T-cell (primary cell): ENCODE measurements around the gene MRAP. TPM values are rescaled to one million over a fixed set of nuclear protein-coding genes. Genes with fewer than 3 reads are reported as not detected.

Experiments used
- ATAC-seq, 4 experiments: fragments of 200-7000 bp in 3 of 4; fragments of 150-1000 bp in 1 of 4; cut with Tn5 transposase; replicated peaks in 1 of 4; 1 replicate in 3 of 4; 2 replicates in 1 of 4; pipeline ENCODE4 v1.10.0; 2021; ENCODE audit warnings: moderate library complexity in 3 of 4, mild to moderate bottlenecking in 2 of 4, moderate number of reproducible peaks in 1 of 4
- CTCF ChIA-PET, 2 donors: fragments of 300-600 bp; sonication (Branson Sonifier 250); formaldehyde crosslinking; loops; one replicate each; lab custom pipeline; 2022; ENCODE audit warnings: antibody characterized with exemption in 2 of 2; lab: Charles Lee
- POLR2A ChIA-PET, 2 donors: fragments of 300-600 bp; sonication (Branson Sonifier 250); formaldehyde crosslinking; loops; one replicate each; lab custom pipeline; 2022; ENCODE audit warnings: antibody characterized with exemption in 2 of 2; lab: Charles Lee
- DNase-seq, 35 experiments: peaks; one replicate each; pipeline versions ENCODE4 v3.0.0 to v3.0.0-alpha.2; 2013 to 2023
- H3K27ac ChIP-seq: one replicate; pipeline ENCODE4 v1.5.1; 2013; ENCODE audit warnings: low read length
- H3K27me3 ChIP-seq, 2 experiments: replicated peaks in 1 of 2; 1 replicate in 1 of 2; 2 replicates in 1 of 2; pipeline versions ENCODE4 v1.6.1 to v1.7.0; 2013; ENCODE audit warnings: low read length in 1 of 2, mixed read lengths in 1 of 2; ENCODE audit not compliant: control insufficient read depth in 2 of 2, insufficient read depth in 2 of 2; ENCODE audit errors: extremely low read depth in 1 of 2
- H3K36me3 ChIP-seq, 2 donors: 1 replicate in 1 of 2; 2 replicates in 1 of 2; pipeline versions ENCODE4 v1.6.1 to v1.7.0; 2013; ENCODE audit warnings: low read length in 1 of 2; ENCODE audit not compliant: control insufficient read depth in 2 of 2, insufficient read depth in 1 of 2; ENCODE audit errors: extremely low read depth in 1 of 2
- H3K4me1 ChIP-seq, 2 experiments: 1 replicate in 1 of 2; 2 replicates in 1 of 2; pipeline versions ENCODE4 v1.6.1 to v1.7.0; 2013; ENCODE audit warnings: low read length in 2 of 2, mixed read lengths in 1 of 2; ENCODE audit not compliant: insufficient read depth in 2 of 2, control insufficient read depth in 1 of 2; ENCODE audit errors: extremely low read depth in 1 of 2
- H3K4me3 ChIP-seq, 2 donors: 1 replicate in 1 of 2; 2 replicates in 1 of 2; pipeline versions ENCODE4 v1.5.1 to v1.7.0; 2013; ENCODE audit warnings: mild to moderate bottlenecking in 2 of 2, low read length in 1 of 2, moderate library complexity in 1 of 2; ENCODE audit not compliant: control insufficient read depth in 1 of 2; ENCODE audit errors: extremely low read depth in 1 of 2
- H3K9me3 ChIP-seq: 2 replicates; pipeline ENCODE4 v1.7.0; 2013
- H3K27ac Mint-ChIP-seq, 2 donors: one replicate each; pipeline ENCODE4 v1.8.0; 2020 to 2021; ENCODE audit warnings: mild to moderate bottlenecking in 2 of 2, mixed read lengths in 2 of 2
- H3K27me3 Mint-ChIP-seq, 2 donors: one replicate each; pipeline ENCODE4 v1.8.0; 2021 to 2022; ENCODE audit warnings: mixed read lengths in 2 of 2
- H3K36me3 Mint-ChIP-seq: one replicate; pipeline ENCODE4 v1.8.0; 2021; ENCODE audit warnings: mixed read lengths
- H3K4me1 Mint-ChIP-seq, 3 donors: one replicate each; pipeline ENCODE4 v1.8.0; 2020 to 2022; ENCODE audit warnings: mixed read lengths in 3 of 3, mild to moderate bottlenecking in 1 of 3
- H3K4me3 Mint-ChIP-seq, 3 donors: one replicate each; pipeline ENCODE4 v1.8.0; 2020 to 2022; ENCODE audit warnings: mild to moderate bottlenecking in 3 of 3, mixed read lengths in 3 of 3, moderate library complexity in 3 of 3
- H3K9me3 Mint-ChIP-seq, 3 donors: one replicate each; pipeline ENCODE4 v1.8.0; 2020 to 2022; ENCODE audit warnings: mixed read lengths in 3 of 3
- WGBS: methylation state at CpG from one replicate; pipeline ENCODE4 v1.1.5; 2013; ENCODE audit warnings: missing lambda C conversion rate; ENCODE audit not compliant: insufficient coverage; 5-methylcytosine and 5-hydroxymethylcytosine counted together
- total RNA-seq, 35 experiments: library from RNA in 6 of 35; stranded (reverse) in 6 of 35; fragments of 120-200 nt in 1 of 35; gene quantifications; one replicate each; pipeline versions ENCODE4 v1.2.1 to v1.2.4 and lab custom pipeline; 2013 to 2026

Gene MRAP
- total RNA-seq, 5 donors from 2014 or later (not counting 1 experiment from before 2014, with no cell fraction given), result not detected

DNA sequence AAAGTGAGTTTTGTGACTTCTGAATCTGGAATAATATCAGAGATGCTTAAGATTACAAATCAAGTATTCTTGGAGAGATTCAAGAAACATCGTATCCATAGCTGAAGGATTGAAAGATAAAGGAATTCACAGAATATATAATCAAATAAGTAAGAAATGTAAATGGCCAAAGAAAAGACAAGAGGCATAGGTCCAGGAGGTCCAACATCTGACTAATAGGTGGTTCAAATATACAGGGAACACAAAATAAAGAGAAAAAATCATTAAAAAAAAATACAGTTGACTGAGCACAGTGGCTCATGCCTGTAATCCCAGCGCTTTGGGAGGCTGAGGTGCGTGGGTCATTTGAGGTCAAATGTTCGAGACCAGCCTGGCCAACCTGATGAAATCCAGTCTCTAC, 13.2 kb upstream of the MRAP start:
- H3K4me1 ChIP-seq, result no peaks in the 10 kb centered on the region
- H3K4me3 ChIP-seq, result no peak overlapping the region
- ATAC-seq (no peak), DNase-seq (no peak)
- no peaks in the 10 kb centered on the region for H3K9me3 ChIP-seq
- no peaks in the 10 kb centered on the region for H3K36me3 ChIP-seq
- Mint-ChIP-seq H3K36me3 (peaks cover 6% of the 10 kb centered on the region), H3K27me3 (no peaks in the 10 kb centered on the region), H3K4me3 (no peak overlapping the region), H3K9me3 (no peaks in the 10 kb centered on the region), H3K4me1 (peaks cover 1 to 2% (median 1%) of the 10 kb centered on the region in 3 donors), H3K27ac (no peak overlapping the region)
- 90% methylated on average over 2 of the region's 4 CpGs for WGBS
- ChIA-PET POLR2A (no interaction called here), CTCF (interaction anchor here in 1 of 2 donors (0.5 kb wide), 2 partner anchors 233 to 423 kb away, joined by 4 read pairs; no protein-coding TSS in a partner anchor)
- no peaks in the 10 kb centered on the region for H3K27me3 ChIP-seq
- H3K27ac ChIP-seq, result no peak overlapping the region

DNA sequence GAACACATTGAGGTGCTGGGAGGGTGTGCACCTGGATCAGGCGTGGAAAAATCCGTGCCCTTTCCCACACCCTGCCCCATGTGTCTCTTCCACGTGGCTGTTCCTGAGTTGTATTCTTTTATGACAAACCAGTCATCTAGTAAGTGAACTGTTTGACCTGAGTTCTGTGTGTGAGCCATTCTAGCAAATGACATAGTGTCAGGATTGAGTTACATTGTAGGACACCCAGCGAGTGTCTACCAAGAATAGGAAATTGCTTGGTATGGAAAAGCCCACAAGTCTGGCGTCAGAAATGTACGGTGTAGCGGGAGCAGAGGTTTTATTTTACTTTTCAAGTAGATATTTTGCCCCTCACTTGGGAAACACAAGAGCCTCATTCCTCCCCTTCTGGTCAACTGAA, 1.2 kb upstream of the MRAP start:
- Histone ChIP-seq H3K27me3 (no peaks in the 10 kb centered on the region), H3K36me3 (no peaks in the 10 kb centered on the region), H3K4me3 (no peak overlapping the region), H3K27ac (no peak overlapping the region), H3K4me1 (no peaks in the 10 kb centered on the region), H3K9me3 (no peaks in the 10 kb centered on the region)
- DNase-seq (no peak), ATAC-seq (no peak)
- ChIA-PET POLR2A (no interaction called here), CTCF (no interaction called here)
- 73% methylated on average over 2 of the region's 7 CpGs for WGBS
- H3K9me3 Mint-ChIP-seq, result no peaks in the 10 kb centered on the region
- H3K27me3 Mint-ChIP-seq, result no peaks in the 10 kb centered on the region
- peaks cover 9% of the 10 kb centered on the region for H3K36me3 Mint-ChIP-seq
- H3K4me1 Mint-ChIP-seq, result no peaks in the 10 kb centered on the region
- no peak overlapping the region for H3K4me3 Mint-ChIP-seq
- H3K27ac Mint-ChIP-seq, result no peak overlapping the region

DNA sequence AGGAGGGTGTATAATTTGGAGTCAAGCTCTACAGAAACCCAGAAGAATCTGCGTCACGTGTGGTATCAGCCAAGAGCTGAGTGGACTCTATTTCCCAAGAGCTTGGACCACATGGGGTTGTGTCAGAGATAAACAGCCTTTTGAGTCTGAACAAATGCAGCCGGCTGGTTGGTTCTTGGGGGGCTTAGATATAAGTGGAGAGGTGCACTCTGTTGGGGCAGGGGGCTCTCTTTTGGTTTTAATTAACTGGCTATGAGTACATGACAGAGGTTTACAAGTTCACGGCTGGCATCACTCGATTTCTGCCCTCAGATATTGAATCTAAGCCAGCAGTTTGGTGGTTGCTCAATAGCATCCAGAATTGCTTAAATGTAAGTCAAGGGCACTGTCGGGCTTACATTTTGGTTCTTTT, 501 bp upstream of the MRAP start:
- WGBS, result 94% methylated on average over 4 of the region's 6 CpGs
- Mint-ChIP-seq H3K9me3 (no peaks in the 10 kb centered on the region), H3K4me3 (no peak overlapping the region), H3K27me3 (no peaks in the 10 kb centered on the region), H3K36me3 (peaks cover 9% of the 10 kb centered on the region), H3K27ac (no peak overlapping the region), H3K4me1 (no peaks in the 10 kb centered on the region)
- Histone ChIP-seq H3K4me3 (no peak overlapping the region), H3K4me1 (no peaks in the 10 kb centered on the region), H3K27me3 (no peaks in the 10 kb centered on the region), H3K9me3 (no peaks in the 10 kb centered on the region), H3K36me3 (no peaks in the 10 kb centered on the region), H3K27ac (no peak overlapping the region)
- DNase-seq, result no peak
- ChIA-PET POLR2A (no interaction called here), CTCF (no interaction called here)
- no peak for ATAC-seq

DNA sequence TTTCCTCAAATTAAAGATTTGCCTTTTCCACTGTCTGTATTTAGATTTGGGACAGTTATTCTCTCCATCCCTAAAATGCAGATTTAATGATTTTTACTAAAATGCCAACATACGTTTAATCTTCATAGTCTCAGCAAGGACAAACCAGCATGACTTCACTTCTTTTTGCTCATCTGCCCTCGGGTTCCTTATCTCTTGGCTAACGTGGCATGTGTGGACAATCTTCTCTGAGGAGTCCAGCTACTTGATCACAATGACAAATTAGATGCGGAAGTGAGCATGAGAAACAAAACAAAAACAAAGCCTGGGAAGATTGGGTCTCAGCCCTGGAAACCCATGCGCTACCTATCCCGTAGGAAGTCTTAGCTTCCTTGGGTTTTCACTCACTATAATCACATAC, 1.0 kb downstream of the MRAP start:
- H3K9me3 Mint-ChIP-seq, result no peaks in the 10 kb centered on the region

DNA sequence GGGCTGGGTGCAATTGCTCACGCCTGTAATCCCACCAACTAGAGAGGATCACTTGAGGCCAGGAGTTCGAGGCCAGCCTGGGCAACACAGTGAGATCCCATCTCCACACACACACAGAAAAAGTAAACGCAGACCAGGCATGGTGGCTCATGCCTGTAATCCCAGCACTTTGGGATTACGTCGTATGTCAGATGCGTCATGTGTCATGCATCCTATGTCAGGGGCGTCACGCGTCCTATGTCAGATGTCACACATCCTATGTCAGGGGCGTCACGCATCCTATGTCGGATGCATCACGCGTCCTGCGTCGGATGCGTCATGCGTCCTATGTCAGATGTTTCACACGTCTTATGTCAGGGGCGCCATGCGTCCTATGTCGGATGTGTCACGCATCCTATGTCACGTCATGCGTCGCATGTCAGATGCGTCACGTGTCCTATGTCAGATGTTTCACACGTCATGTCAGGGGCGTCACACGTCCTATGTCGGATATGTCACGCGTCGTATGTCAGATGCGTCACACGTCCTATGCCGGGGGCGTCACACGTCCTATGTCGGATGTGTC, 1.5 kb downstream of the MRAP start:
- H3K9me3 ChIP-seq, result no peaks in the 10 kb centered on the region
- WGBS, result 93% methylated on average over 41 of the region's 41 CpGs
- no peaks in the 10 kb centered on the region for H3K36me3 ChIP-seq
- H3K4me1 Mint-ChIP-seq, result no peaks in the 10 kb centered on the region
- H3K27ac ChIP-seq, result no peak overlapping the region
- no peaks in the 10 kb centered on the region for H3K27me3 Mint-ChIP-seq
- no peaks in the 10 kb centered on the region for H3K27me3 ChIP-seq
- no peak overlapping the region for H3K4me3 Mint-ChIP-seq
- POLR2A ChIA-PET, result interaction anchor here in 1 of 2 donors (0.7 kb wide), 1 partner anchor 1337 kb away, joined by 3 read pairs; no protein-coding TSS in a partner anchor
- no peak for DNase-seq
- CTCF ChIA-PET, result no interaction called here
- no peak for ATAC-seq
- H3K4me3 ChIP-seq, result no peak overlapping the region
- no peak overlapping the region for H3K27ac Mint-ChIP-seq
- no peaks in the 10 kb centered on the region for H3K4me1 ChIP-seq
- peaks cover 9% of the 10 kb centered on the region for H3K36me3 Mint-ChIP-seq
- no peaks in the 10 kb centered on the region for H3K9me3 Mint-ChIP-seq

More for the DNA sequence above, 1.0 kb downstream of the MRAP start:
- H3K9me3 ChIP-seq, result no peaks in the 10 kb centered on the region
- CTCF ChIA-PET, result no interaction called here
- no peak overlapping the region for H3K27ac ChIP-seq
- POLR2A ChIA-PET, result interaction anchor here in 1 of 2 donors (0.7 kb wide), 1 partner anchor 1338 kb away, joined by 3 read pairs; no protein-coding TSS in a partner anchor
- ATAC-seq (no peak), DNase-seq (no peak)
- WGBS, result 91% methylated on average over 5 of the region's 6 CpGs
- Mint-ChIP-seq H3K27ac (no peak overlapping the region), H3K27me3 (no peaks in the 10 kb centered on the region), H3K36me3 (peaks cover 9% of the 10 kb centered on the region), H3K4me3 (no peak overlapping the region), H3K4me1 (no peaks in the 10 kb centered on the region)
- no peaks in the 10 kb centered on the region for H3K36me3 ChIP-seq
- no peaks in the 10 kb centered on the region for H3K4me1 ChIP-seq
- no peaks in the 10 kb centered on the region for H3K27me3 ChIP-seq
- H3K4me3 ChIP-seq, result no peak overlapping the region

DNA sequence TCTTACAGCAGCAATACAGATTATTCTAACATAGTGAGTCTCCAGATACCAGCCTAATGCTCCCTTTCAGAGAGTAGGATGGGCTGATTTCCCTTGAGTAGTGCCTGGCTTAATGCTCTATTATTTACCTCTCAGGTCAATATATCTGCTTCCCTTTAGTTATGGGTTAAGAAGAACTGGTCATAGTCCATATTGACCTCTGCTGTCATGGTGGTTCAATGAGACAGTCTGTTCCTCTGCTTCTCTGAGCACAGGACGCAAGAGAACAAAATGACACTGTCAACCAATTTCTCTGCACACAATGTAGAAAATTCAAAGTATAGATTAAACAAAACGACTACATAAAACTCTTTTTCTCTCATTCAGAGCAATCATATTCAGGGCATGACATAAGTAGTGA, 2.9 kb downstream of the MRAP start:
- no peak for ATAC-seq
- DNase-seq, result no peak
- Histone ChIP-seq H3K9me3 (no peaks in the 10 kb centered on the region), H3K4me1 (no peaks in the 10 kb centered on the region), H3K27me3 (no peaks in the 10 kb centered on the region), H3K4me3 (no peak overlapping the region), H3K36me3 (no peaks in the 10 kb centered on the region), H3K27ac (no peak overlapping the region)
- no peak overlapping the region for H3K4me3 Mint-ChIP-seq
- no peak overlapping the region for H3K27ac Mint-ChIP-seq
- no peaks in the 10 kb centered on the region for H3K27me3 Mint-ChIP-seq
- no CpG with 5 or more reads among the region's 2 CpGs for WGBS
- CTCF ChIA-PET, result no interaction called here
- H3K9me3 Mint-ChIP-seq, result no peaks in the 10 kb centered on the region
- POLR2A ChIA-PET, result no interaction called here
- peaks cover 14% of the 10 kb centered on the region for H3K36me3 Mint-ChIP-seq
- H3K4me1 Mint-ChIP-seq, result no peaks in the 10 kb centered on the region

DNA sequence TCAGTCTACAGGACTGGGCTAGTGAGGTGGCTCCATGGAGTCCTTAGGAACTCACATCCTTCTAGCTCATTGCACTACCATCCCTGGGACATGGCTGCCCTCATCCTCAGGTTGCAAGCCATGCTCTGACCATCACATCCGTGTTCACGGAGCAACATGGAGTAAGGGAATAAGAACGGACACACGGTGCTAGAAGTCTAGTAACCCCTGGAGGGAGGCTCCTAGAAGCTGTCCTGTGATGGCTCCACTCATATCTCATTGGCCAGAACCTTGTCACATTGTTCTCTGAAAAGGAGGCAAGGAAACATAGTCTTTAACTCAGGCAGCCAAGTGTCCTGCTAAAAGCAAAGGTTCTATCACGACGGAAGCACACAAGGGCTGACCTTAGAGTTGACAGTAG, 3.9 kb downstream of the MRAP start:
- H3K4me1 ChIP-seq, result no peaks in the 10 kb centered on the region
- Mint-ChIP-seq H3K36me3 (peaks cover 19% of the 10 kb centered on the region), H3K27me3 (no peaks in the 10 kb centered on the region), H3K4me3 (no peak overlapping the region), H3K4me1 (no peaks in the 10 kb centered on the region), H3K9me3 (no peaks in the 10 kb centered on the region), H3K27ac (no peak overlapping the region)
- no peak overlapping the region for H3K4me3 ChIP-seq
- H3K27me3 ChIP-seq, result no peaks in the 10 kb centered on the region
- ChIA-PET CTCF (no interaction called here), POLR2A (no interaction called here)
- DNase-seq (no peak), ATAC-seq (no peak)
- no peak overlapping the region for H3K27ac ChIP-seq
- H3K36me3 ChIP-seq, result no peaks in the 10 kb centered on the region
- no CpG with 5 or more reads among the region's 6 CpGs for WGBS
- no peaks in the 10 kb centered on the region for H3K9me3 ChIP-seq
